HG02840 (cell line): ENCODE measurements around the gene TSHB.

Source experiments
- ATAC-seq: cut with Tn5 transposase; IDR thresholded peaks from one replicate; pipeline ENCODE4 v1.9.1; 2021; ENCODE audit warnings: mild to moderate bottlenecking, moderate library complexity, moderate number of reproducible peaks; ENCODE audit not compliant: unreplicated experiment, low FRiP score

TSHB gene

GRCh38 chr1:115057661-115058254 lies 28.1 kb downstream of the TSHB start:
- ATAC-seq: no peak

GRCh38 chr1:115059316-115059715 lies 29.7 kb downstream of the TSHB start:
- no peak for ATAC-seq

- ATAC-seq: no peak
Observed at GRCh38 chr1:115060501-115060900, 30.9 kb downstream of the TSHB start.

- ATAC-seq: no peak
Observed at GRCh38 chr1:115062542-115063004, 32.9 kb downstream of the TSHB start.

GRCh38 chr1:115063228-115063901 lies 33.7 kb downstream of the TSHB start:
- ATAC-seq: no peak

GRCh38 chr1:115064461-115064860 lies 34.8 kb downstream of the TSHB start:
- ATAC-seq: no peak

- no peak for ATAC-seq
Observed at GRCh38 chr1:115065021-115065420, 35.4 kb downstream of the TSHB start.

- no peak for ATAC-seq
Observed at GRCh38 chr1:115067161-115067859, 37.7 kb downstream of the TSHB start.

- ATAC-seq: no peak
Observed at GRCh38 chr1:115068826-115069585, 39.4 kb downstream of the TSHB start.

GRCh38 chr1:115069659-115070308 lies 40.2 kb downstream of the TSHB start:
- no peak for ATAC-seq

- no peak for ATAC-seq
Observed at GRCh38 chr1:115071012-115071664, 41.5 kb downstream of the TSHB start.

- no peak for ATAC-seq
Observed at GRCh38 chr1:115073298-115074087, 43.9 kb downstream of the TSHB start.

GRCh38 chr1:115074839-115075534 lies 45.4 kb downstream of the TSHB start:
- ATAC-seq: no peak

- ATAC-seq: no peak
Observed at GRCh38 chr1:115076384-115076915, 46.8 kb downstream of the TSHB start.

- ATAC-seq: no peak
Observed at GRCh38 chr1:115077286-115077983, 47.8 kb downstream of the TSHB start.

GRCh38 chr1:115077984-115078330 lies 48.3 kb downstream of the TSHB start:
- ATAC-seq: no peak

- no peak for ATAC-seq
Observed at GRCh38 chr1:115078708-115079107, 49.1 kb downstream of the TSHB start.

- no peak for ATAC-seq
Observed at GRCh38 chr1:115082949-115083348, 53.3 kb downstream of the TSHB start.
